SKM-1 (cell line): ENCODE measurements around the gene CEP128.
A peak's percentile ranks its signal among the peaks of the same experiment; 100 is the strongest.
"Not testable (repeated sequence)": the region's sequence is repeated elsewhere in the genome, so short reads cannot be mapped to it uniquely, and the experiment has no call there.

Experiments used
- DNase-seq: peaks from one replicate; lab custom pipeline; 2025; ENCODE audit not compliant: unreplicated experiment; lab: John Stamatoyannopoulos, UW

The CEP128 gene

DNA sequence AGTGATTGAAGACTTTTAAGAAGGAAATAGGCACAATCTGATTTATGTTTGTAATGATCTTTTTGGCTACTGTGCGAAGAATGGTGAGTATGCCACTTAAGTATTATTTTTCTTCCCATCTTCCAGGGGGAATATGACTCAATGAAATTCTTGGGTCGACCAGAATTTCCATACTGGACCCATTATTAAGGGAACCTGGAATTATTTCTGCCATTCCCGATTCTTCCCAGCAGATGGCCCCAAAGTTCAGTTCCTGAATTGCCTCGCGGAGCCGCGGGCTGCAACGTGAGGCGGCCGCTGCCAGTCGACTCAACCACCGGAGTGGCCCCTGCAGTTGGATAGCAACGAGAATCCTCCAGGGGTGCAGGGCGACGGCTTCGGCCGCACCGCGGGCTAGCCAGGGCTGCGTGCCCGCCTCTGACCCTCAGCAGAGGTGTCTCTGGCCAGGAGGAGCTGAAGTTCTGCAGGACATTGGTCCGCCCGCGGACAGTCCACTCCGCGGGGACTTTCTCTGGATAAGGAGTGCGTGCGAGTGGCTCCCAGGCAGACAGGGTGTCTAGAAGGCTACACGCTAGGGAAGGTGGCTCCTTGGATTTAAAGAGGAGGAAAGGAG, 13.3 kb upstream of the CEP128 start:
- DNase-seq = no peak

DNA sequence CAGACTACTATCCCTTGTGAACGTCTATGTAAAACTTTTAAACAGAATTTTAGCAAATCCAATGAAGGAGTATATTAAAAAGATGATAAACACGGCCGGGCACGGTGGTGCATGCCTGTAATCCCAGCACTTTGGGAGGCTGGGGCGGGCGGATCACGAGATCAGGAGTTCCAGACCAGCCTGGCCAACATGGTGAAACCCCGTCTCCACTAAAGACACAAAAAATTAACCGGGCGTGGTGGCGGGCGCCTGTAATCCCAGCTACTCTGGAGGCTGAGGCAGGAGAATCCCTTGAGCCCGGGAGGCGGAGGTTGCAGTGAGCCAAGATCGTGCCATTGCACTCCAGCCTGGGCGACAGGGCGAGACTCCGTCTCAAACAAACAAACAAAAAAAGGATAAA, 11.7 kb upstream of the CEP128 start:
- not testable (repeated sequence) for DNase-seq

DNA sequence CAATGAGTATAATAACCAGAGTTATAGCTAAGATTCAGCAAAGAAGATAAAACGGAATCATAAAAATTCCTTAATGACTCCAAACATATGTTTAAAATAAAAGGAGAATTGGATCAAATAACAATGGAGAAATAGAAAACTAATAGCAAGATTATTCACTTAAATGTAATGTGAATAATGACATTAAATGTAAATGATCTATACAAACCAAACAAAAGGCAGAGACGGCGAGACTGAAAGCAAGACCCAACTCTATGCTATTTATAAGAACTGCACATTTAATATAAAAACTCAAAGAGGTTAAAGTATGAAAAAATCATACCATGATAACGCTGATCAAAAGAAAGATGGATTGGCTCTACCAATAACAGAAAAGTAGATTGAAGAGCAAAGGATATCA, 10.0 kb upstream of the CEP128 start:
- no peak for DNase-seq

DNA sequence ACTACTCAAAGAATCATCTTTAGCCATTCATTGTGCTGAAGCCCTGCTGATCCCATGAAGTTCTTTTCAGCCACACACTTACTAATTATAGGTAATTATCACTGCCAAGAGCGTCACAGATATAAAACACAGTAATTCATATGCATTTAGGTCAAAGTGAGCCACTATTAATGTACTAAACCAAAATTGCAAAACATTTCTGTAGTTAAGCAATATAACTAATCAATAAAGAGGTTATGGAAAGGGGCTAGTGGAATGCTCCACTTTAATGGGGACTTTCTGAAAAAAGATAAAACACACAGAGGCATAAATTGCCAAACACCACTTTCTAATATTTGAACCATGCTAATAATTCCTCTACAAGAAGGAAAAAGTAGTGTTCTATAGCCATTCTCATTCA, 6.8 kb upstream of the CEP128 start:
- no peak for DNase-seq

DNA sequence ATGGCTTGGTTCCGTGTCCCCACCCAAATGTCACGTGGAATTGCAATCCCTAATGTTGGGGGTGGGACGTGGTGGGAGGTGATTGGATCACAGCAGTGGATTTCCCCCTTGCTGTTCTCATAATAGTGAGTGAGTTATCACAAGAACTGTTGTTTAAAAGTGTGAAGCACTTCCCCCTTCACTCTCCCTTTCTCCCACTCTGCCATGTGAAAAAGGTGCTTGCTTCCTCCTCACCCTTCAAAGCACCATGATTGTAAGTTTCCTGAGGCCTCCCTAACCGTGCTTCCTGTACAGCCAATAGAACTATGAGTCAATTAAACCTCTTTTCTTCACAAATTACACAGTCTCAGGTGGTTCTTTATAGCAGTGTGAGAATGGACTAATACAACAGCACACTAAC, 5.3 kb upstream of the CEP128 start:
- no peak for DNase-seq

DNA sequence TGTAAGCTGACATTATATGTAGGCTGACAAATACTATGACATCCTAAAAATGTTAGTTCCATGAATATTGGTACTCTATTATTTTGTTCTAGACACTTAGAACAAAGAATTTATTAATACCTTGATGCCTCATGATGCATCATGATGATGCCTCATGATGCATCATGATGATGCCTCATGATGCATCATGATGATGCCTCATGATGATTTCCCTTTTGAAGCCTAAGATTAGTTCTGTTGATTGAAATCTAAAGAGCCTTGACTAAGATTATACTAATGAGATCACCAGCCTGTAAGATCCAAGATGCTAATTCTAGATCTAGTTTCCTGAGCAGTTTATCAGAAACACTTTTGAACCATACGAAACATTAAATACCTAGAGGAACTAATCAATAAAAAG, 4.6 kb upstream of the CEP128 start:
- DNase-seq = no peak

DNA sequence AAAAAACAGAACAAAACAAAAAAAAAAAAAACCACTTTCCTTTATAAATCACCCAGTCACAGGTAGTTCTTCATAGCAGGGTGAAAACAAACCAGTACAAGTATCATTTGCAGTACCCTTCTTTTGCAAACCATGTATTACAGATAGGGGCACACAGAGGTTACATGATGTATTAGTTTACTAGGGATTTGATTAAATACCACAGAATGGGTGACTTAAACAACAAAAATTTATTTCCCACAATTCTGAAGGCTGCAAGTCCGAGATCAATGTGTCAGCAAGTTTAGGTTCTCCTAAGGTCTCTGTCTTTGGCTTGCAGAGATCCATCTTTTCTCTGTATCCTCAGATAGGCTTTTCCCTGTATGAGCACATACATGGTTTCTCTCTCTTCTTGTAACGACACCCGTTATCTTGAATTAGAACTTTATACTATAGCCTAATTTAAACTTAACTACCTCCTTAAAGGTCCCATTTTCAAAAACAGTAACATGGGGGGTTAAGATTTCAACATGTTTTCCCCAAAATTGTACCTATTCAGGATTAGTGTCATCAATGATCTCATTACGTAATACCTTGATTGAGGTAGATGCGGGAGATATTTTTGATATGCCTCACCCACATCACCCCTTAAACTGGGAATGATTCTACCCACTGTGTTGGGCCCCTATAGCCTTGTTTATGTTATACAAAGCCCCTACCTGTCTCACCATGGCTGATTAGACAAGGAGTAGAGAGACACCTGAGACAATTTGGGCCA, 3.5 kb upstream of the CEP128 start:
- no peak for DNase-seq

DNA sequence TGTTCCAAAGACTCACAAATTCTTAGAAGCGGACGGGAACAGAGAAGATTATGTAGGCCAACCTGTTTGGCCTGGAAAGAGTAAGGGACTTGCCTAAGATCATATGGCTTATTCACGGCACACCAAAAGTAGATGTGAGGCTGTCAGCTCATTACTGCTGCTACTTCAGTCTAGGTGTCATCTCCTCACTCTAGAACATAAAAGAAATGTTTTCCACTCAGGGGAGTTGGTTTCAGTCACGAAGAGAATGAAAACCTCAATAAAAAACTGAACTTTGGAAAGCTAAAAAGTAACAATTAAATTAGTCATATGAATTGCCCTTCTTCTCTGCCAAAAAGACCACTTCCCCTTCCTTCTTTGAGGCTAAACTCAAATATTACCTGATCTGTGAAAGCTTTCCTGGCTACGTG, 658 bp upstream of the CEP128 start:
- DNase-seq = no peak

DNA sequence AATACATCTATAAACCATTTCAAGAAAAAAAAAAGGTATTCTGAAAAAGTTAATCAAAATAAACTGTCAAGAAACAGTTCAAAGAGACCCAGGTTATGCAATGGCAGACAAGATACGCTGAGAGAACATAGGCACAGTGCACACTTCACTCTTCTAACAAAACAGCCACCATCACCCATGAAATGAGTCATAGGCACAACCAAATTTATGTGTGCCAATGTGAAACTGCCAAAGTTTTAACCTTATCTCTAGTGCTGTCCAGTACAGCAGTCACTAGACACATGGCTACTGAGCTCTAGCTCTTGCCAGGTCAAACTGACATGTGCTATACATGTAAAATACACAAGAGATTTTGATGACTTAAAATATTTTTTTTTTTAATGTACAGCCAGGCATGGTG, 1.4 kb downstream of the CEP128 start:
- no peak for DNase-seq

DNA sequence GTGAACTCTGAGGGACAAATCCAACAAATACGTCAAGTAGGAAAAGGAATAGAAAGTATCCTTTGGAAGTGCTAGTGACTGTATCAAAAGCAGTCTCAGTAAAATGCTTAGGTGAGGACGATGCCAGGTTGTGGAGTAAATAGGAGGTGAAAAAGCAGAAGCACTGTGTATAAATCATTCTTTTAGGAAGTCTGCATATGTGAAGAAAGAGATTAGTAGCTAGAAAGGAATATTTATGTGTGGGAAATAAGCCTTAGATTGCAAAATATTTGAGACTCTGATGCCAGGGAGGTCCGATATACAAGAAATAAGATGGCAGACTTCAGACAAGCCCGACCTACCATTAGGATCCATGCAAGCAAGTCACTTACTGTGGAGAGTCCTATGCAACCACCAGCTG, 7.9 kb downstream of the CEP128 start:
- DNase-seq = no peak

DNA sequence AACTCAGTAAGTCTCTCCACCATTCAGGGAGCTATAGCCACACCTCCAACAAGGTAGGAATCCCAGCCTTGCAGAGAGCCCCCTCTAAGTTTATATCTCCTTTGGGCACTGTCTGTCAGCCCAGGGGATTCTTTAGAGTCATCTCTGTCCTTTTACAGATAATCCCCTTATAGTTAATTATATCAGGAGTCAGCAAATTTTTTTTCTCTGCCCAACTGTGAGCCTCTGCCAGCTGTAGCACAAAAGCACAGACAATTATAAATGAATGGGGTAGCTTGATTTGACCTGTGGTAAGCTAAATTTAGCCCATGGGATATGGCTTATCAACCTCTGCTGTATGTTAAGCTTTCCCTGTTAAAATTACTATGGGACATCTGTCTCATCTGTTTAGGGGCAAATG, 8.3 kb downstream of the CEP128 start:
- DNase-seq = no peak

DNA sequence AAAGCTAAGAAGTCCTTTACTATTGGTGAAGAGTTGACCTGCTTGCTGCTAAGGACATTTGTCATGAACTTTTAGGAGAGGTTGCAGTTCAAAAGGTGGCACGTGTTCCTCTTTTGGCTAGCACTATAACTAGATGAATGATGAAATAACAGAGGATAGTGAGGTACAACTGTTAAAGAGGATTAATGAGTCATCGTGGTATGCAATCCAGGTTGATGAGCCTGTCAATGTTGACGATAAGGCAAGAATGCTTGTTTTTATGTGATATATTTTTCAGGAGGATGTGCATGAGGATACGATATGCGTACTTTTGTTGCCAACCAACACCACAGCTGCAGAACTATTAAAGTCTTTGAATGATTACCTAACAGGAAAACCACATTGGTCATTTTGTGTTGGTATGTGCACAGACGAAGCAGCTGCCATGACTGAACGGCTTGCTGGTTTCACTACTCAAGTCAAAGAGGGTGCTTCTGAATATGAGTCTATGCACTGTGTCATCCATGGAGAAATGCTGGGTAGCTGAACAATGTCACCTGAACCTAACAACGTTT, 10.6 kb downstream of the CEP128 start:
- peak; percentile 78 for DNase-seq

DNA sequence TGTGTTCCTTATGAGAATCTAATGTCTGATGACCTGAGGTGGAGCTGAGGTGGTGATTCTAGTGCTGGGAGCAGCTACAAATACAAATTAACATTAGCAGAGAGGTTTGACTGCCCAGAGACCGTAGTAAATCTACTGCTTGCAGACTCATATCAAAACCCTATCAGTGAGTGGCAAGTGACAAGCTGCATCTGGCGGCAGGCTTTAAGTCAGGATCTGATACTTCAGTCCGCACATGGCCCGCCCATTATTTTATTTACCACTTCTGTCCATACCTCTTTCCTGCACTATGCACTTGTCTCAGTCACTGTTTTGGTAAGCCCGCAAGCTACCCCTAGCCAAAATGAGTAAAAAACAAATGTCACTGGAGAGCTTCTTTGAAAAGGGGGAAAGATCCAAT, 11.4 kb downstream of the CEP128 start:
- no peak for DNase-seq

DNA sequence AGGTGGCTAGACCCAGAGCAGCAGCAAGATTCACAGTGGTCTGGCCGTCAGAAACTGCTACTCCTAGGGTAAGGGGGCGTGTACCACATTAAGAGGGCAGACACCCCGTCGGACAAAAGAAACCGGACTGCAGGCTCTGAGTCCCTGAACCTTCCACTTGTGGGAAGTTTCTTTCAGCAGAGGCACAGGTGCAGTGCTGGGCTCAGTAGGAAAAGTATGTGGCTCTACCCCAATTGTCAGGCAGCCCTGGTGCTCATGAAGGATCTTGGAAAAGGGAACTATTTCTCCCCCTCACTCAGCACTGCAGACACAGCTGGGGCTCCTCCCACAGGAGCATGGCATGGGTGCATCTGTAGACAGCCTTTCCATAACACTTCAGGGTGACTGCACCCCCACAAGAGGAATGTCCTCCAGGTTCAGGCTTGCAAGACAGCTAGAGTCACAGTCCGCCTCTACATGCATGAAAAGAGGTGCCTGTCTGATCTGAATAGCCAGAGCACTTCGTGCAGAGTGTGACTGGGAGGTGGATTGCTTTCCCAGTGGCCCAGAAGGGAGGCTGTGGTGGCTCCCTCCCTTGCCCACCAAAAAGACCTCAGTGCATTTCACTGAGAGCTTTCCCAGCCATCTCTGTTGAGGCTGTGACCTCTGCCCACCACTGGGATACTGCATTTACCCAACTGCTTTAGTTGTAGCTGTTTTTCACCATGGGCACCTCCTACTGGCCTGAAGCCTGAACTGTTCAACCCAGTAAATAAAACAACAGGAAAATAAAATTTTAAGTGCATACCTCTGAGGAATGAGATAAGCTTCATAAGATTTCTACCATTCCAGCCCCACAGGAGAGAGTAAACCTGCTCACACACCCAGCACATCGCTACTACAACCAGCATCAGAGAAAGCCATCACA, 14.2 kb downstream of the CEP128 start:
- DNase-seq = no peak

DNA sequence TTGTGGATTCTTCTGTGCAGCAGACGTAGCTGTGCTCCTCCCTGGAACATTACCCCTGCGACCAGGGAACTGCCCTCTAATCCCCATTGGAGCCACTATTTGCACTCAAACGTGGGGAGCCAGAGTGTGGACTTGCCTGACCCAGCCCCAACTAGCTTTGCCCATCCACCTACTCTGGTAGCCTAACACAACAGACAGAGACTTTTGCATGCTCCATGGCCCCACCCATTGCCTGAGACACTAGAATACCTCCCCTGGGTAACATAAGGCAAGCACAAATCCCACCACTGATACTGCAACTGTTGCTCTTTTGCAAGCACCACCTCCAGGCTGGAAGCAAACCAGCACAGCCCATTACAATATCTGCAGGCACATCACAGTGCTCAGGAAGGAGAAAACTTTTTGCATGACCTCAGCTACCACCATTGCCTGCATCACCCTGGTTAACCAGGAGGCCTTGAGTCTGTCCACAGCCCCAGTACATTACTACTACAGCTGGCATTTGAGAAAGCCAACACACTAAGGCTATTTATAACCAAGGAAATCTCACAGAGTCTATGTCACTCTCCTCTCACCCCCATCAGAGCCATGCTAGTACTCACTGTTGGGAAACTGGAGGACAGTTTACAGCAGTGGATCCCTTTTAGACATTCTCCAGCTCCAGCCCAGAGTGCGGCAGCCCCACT, 15.0 kb downstream of the CEP128 start:
- DNase-seq = no peak

DNA sequence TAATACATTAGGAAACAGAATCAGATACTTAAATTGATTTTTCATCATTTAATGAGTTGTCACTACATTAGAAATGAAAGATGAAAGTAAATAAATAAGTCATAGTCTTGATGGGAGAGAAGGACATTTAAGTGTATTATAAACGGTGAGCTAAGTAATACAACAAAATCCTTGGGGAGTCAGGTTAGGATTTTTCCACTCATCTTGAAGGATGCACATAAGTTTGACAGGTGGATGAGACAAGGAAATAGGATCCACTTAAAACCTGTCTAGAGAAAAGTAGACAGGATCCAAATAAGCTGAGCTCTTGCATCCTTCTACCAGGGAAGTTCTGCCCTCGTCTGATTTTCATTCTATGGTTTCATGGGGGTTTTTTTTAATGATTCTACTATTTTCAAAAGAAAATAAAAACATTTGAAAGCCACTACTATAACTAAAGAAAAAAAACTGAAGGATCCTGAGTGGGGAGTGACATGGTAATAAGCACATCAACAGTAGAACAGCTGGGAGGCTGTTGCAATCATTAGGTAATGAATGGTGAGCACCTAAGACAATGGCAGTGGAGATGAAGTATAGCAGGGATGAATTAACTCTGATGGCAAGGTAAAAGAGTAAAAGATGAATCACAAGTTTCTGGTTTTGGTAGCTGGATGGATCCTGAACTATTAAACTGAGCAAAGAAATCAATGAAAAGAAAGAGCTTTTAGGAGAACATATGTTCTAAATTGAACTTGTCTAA, 17.0 kb downstream of the CEP128 start:
- no peak for DNase-seq

DNA sequence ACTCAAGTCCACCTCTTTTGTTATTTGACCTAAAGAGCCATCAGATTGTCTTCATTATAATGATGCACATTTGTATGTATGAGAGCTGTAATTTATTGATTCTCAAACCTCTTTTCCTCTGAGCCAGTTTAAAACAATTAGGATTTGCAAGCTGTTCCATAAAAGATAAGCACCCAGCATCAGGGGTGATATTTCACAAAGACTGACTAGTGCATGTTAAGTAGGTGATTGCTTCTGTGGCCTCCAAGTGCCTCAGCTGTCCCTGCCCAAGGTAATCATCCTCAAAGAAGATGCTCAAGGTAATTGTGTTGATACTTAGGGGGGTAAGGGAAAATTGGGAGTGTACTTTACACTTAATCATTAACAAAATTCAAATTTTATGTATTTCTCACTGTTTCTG, 18.2 kb downstream of the CEP128 start:
- DNase-seq = no peak

DNA sequence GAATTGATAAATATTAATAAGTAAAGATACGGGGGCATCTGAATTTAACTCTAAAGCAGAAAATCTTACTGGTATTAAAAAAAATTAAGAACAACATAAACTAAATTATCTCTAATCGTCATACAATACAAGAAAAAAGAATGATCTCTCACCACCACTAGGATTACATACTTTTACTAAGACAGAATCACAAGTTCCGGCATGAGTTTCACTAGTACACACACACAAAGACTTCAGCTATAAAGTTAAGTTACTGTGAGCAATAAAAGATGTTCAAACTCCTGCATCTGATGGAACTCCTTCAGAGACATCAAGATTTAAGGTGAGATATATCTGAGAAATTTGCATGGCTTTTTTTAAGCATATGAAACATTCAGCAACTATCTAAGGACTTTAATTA, 21.9 kb downstream of the CEP128 start:
- DNase-seq = no peak

DNA sequence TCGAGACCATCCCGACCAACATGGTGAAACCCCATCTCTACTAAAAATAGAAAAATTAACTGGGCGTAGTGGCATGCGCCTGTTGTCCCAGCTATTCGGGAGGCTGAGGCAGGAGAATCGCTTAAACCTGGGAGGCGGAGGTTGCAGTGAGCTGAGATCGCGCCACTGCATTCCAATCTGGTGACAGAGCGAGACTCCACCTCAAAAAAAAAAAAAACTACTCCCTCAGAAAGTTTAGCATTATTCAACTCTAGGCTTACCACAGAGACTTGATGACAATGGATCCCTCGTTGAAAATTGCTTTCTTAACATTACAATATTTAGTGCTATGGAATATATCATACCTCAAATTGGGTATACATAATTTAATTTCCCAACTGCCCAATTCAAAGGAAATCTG, 29.5 kb downstream of the CEP128 start:
- not testable (repeated sequence) for DNase-seq

DNA sequence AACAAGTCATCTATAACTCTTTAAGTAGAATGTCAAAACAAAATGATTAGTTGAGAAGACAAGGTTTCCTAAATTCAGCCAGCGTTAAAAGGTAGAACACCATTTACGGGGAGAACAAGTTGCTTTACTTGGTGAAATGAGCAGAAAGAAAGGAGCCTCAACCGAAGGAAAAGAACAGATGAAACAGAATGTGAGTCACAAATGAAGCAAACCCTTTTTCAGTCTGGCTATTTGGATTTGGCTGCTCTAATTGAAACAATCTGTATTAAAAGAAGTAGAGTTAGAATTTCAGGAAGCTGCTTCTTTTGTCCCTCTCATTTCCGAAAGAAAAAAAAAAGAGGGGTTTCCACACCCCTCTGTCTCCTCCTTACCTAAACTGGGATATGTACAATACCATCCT, 34.6 kb downstream of the CEP128 start:
- DNase-seq = no peak
